ENCODE results near the gene TRIM38. TPM values are rescaled to one million over a fixed set of nuclear protein-coding genes. Genes with fewer than 3 reads are reported as not detected.

TRIM38 gene
- total RNA-seq, 2 experiments from 2014 or later, result 17.0 to 17.5 TPM

GRCh38 chr6:25963426-25964123 lies 973 bp downstream of the TRIM38 start:
- Mint-ChIP-seq H3K27ac (peak overlapping the region; percentile 97), H3K27me3 (no peaks in the 10 kb centered on the region), H3K4me1 (ENCODE audit: low read depth) (peaks cover 84% of the 10 kb centered on the region), H3K4me3 (peak overlapping the region; percentile 85), H3K36me3 (ENCODE audit: low read depth) (peaks cover 55% of the 10 kb centered on the region), H3K9me3 (peaks cover 4% of the 10 kb centered on the region)
- ChIA-PET POLR2A (interaction anchor here (0.6 to 4.5 kb wide), 7 partner anchors 23 to 193 kb away, joined by 3 to 48 read pairs (median 8); a partner anchor contains a TSS), CTCF (interaction anchor here (3.4 kb wide), 1 partner anchor 29 kb away, joined by 33 read pairs; no protein-coding TSS in a partner anchor)
- peaks cover 41% of the 10 kb centered on the region for H3K36me3 ChIP-seq (ENCODE audit: insufficient read depth, low read length)
- peak overlapping the region; percentile 86 for H3K4me3 ChIP-seq (ENCODE audit: low read length)
- H3K9me3 ChIP-seq (ENCODE audit: control insufficient read depth in 1 of 2, insufficient read depth in 1 of 2, low read length in 2 of 2), result no peaks in the 10 kb centered on the region
- no peaks in the 10 kb centered on the region for H3K27me3 ChIP-seq (ENCODE audit: control insufficient read depth in 1 of 2, insufficient read depth in 2 of 2, low read length in 2 of 2)
- TF ChIP-seq CTCF (IDR thresholded peaks at IDR 0.05), result no peak
- intact Hi-C loops (cut with DNase I, micrococcal nuclease), result loop anchor here in 1 of 2 experiments (5.0 kb wide), 1 partner anchor 59 kb away; a partner anchor contains a TSS
- peak overlapping the region; percentile 18 to 31 for H3K27ac ChIP-seq (ENCODE audit: low read depth in 1 of 2, low read length in 2 of 2)
- DNase-seq (peak in 1 of 14 experiments; percentile 23), ATAC-seq (ENCODE audit: poor library complexity) (no peak)
- H3K4me1 ChIP-seq (ENCODE audit: insufficient read depth, low read length), result peaks cover 80% of the 10 kb centered on the region

DNA sequence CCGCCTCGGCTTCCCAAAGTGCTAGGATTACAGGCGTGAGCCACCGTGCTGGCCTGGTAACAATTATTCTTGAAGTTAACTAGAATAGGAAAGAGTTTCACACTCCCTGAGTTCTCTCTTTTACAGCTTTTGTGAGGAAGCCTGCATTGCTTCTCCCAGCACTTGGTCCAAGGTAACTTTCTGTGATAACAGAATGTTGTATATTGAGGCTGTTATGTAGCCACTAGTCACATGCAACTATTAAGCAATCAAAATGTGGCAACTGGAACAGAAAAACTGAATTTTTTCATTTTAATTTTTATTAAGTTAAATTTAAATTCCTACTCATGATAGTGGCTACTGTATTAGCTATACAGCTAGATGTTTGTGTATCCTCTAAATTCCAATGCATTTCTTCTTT lies 2.5 kb downstream of the TRIM38 start:
- Histone ChIP-seq H3K36me3 (ENCODE audit: insufficient read depth, low read length) (peaks cover 55% of the 10 kb centered on the region), H3K27ac (ENCODE audit: low read depth in 1 of 2, low read length in 2 of 2) (no peak overlapping the region), H3K4me1 (ENCODE audit: insufficient read depth, low read length) (peaks cover 70% of the 10 kb centered on the region), H3K4me3 (ENCODE audit: low read length) (no peak overlapping the region), H3K27me3 (ENCODE audit: control insufficient read depth in 1 of 2, insufficient read depth in 2 of 2, low read length in 2 of 2) (no peaks in the 10 kb centered on the region), H3K9me3 (ENCODE audit: control insufficient read depth in 1 of 2, insufficient read depth in 1 of 2, low read length in 2 of 2) (no peaks in the 10 kb centered on the region)
- no peak for TF ChIP-seq CTCF (IDR thresholded peaks at IDR 0.05)
- intact Hi-C loops (cut with DNase I, micrococcal nuclease), result no loop called here
- ChIA-PET CTCF (interaction anchor here (5.6 kb wide), 1 partner anchor 27 kb away, joined by 38 read pairs; no protein-coding TSS in a partner anchor), POLR2A (interaction anchor here (1.0 to 1.7 kb wide), 3 partner anchors 27 to 79 kb away, joined by 3 to 9 read pairs (median 3); a partner anchor contains a TSS)
- no peak for ATAC-seq (ENCODE audit: poor library complexity)
- peaks cover 80% of the 10 kb centered on the region for H3K4me1 Mint-ChIP-seq (ENCODE audit: low read depth)
- no peak for DNase-seq
- H3K27ac Mint-ChIP-seq, result no peak overlapping the region
- H3K9me3 Mint-ChIP-seq, result peaks cover 2% of the 10 kb centered on the region
- H3K4me3 Mint-ChIP-seq, result peak overlapping the region; percentile 87
- peaks cover 70% of the 10 kb centered on the region for H3K36me3 Mint-ChIP-seq (ENCODE audit: low read depth)
- H3K27me3 Mint-ChIP-seq, result no peaks in the 10 kb centered on the region

DNA sequence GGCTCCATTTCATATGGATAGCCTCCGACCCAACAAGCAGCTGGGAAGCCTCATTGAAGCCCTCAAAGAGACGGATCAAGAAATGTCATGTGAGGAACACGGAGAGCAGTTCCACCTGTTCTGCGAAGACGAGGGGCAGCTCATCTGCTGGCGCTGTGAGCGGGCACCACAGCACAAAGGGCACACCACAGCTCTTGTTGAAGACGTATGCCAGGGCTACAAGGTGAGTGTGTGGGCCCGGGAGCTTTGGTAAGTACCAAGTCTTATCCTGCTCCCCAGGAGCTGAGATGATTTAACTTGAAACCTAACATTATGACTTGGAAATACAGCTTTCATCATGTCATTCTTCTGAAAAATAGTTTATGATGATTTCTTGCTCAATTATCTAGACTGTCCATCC lies 4.1 kb downstream of the TRIM38 start:
- Mint-ChIP-seq H3K4me1 (ENCODE audit: low read depth) (peaks cover 80% of the 10 kb centered on the region), H3K4me3 (peak overlapping the region; percentile 77), H3K9me3 (no peaks in the 10 kb centered on the region), H3K27me3 (no peaks in the 10 kb centered on the region), H3K27ac (peak overlapping the region; percentile 66), H3K36me3 (ENCODE audit: low read depth) (peaks cover 86% of the 10 kb centered on the region)
- Histone ChIP-seq H3K27ac (ENCODE audit: low read depth in 1 of 2, low read length in 2 of 2) (no peak overlapping the region), H3K27me3 (ENCODE audit: control insufficient read depth in 1 of 2, insufficient read depth in 2 of 2, low read length in 2 of 2) (no peaks in the 10 kb centered on the region), H3K36me3 (ENCODE audit: insufficient read depth, low read length) (peaks cover 71% of the 10 kb centered on the region), H3K4me3 (ENCODE audit: low read length) (peak overlapping the region; percentile 4), H3K9me3 (ENCODE audit: control insufficient read depth in 1 of 2, insufficient read depth in 1 of 2, low read length in 2 of 2) (no peaks in the 10 kb centered on the region), H3K4me1 (ENCODE audit: insufficient read depth, low read length) (peaks cover 53% of the 10 kb centered on the region)
- CTCF ChIA-PET, result interaction anchor here (1.1 to 5.6 kb wide), 3 partner anchors 26 to 42 kb away, joined by 5 to 38 read pairs (median 6); no protein-coding TSS in a partner anchor
- POLR2A ChIA-PET, result interaction anchor here (1.4 to 1.8 kb wide), 2 partner anchors 50 to 54 kb away, joined by 3 to 8 read pairs; a partner anchor contains a TSS
- ATAC-seq (ENCODE audit: poor library complexity) (no peak), DNase-seq (no peak)
- intact Hi-C loops (cut with DNase I, micrococcal nuclease), result no loop called here
- no peak for TF ChIP-seq CTCF (IDR thresholded peaks at IDR 0.05)
